Right ventricle myocardium superior (tissue), 1 donor: ENCODE measurements around the gene PCDHGC3. TPM values are rescaled to one million over a fixed set of nuclear protein-coding genes. Genes with fewer than 3 reads are reported as not detected.
A peak's percentile ranks its signal among the peaks of the same experiment; 100 is the strongest.

Source experiments
- ATAC-seq: fragments of 200-7000 bp; cut with Tn5 transposase; one replicate; pipeline ENCODE4 v1.9.1; 2020; ENCODE audit warnings: mild to moderate bottlenecking; ENCODE audit not compliant: poor library complexity
- DNase-seq: peaks from one replicate; pipeline ENCODE4 v3.0.0-alpha.2; 2020
- intact Hi-C: fragments of 100-400 bp; cut with DNase I; formaldehyde crosslinking; loops from one replicate; pipeline ENCODE4 v1.11.2; 2022
- total RNA-seq: library from RNA; stranded (reverse); fragmentation: NEBNext Ultra II Directional; extraction: Animal tissue kit (Norgen Biotek cat#: 25700); gene quantifications from one replicate; pipeline ENCODE4 v1.2.1, GENCODE V29; 2021
- donor health status: DM: no; HTN: yes; CAD: no; lungs with severe emphysema.

PCDHGC3 gene
- total RNA-seq, 1 donor from 2014 or later = 17.1 TPM

DNA sequence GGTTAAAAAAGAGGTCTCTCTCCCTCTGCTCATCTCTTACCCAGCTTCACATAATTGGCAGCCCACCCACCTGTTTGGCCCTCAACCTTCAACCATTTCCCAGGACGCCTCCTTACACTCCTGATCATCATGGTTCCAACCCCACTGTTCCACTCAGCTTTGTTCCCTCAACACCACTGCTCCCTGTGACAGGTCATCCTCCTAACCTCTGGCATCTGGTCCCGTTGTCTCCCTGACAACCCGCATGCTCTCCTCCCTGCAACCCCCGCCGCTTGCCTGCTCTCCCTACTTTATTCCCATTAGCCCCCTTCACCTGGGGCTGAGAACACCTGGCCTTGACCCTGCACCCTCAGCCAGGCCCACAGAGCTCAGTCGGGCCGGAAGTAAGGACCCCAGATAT lies 26.0 kb downstream of the PCDHGC3 start:
- no peak for ATAC-seq
- DNase-seq = no peak
- intact Hi-C loops = no loop called here

GRCh38 chr5:141503681-141504080 lies 27.9 kb downstream of the PCDHGC3 start:
- ATAC-seq = no peak
- intact Hi-C loops = no loop called here
- no peak for DNase-seq

GRCh38 chr5:141504216-141504615 lies 28.4 kb downstream of the PCDHGC3 start:
- intact Hi-C loops = no loop called here
- DNase-seq = no peak
- ATAC-seq = no peak

DNA sequence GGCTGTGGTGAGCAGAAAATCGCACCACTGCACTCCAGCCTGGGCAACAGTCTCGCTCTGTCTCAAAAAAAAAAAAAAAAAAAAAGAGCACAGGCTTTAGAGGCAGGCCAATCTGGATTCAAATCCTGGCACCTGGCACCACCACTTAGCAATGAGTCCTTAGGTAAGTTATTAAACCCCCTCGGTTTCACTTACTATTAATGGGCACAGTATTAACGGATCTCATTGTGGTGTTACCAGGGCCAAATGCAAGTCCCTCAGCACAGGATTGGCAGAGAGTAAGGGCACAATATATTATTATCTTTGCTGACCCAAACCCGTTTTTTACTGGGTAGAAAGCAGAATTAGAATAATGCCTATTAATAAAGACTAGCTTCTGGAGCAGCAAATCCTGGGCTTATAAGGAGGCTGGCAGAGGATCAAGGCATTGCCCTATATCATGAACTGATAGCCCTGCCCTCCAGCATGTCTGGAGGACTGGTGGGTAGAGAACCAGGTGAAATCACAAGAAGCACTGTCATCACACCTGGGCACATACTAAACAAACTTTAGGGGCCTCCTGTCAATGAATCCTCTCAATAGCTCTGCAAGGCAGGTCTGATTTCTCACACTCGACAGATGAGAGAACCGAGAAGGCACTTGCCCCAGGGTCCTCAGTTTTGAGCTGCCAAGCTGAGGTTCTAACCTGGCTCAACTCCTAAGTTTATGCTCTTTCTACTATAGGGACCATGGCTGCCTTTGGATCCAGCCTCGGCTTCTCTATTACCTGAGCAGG lies 30.8 kb downstream of the PCDHGC3 start:
- ATAC-seq (no peak), DNase-seq (no peak)
- intact Hi-C loops = no loop called here

GRCh38 chr5:141507387-141508091 lies 31.8 kb downstream of the PCDHGC3 start:
- peak; percentile 77 for DNase-seq
- intact Hi-C loops = no loop called here
- peak; percentile 49 for ATAC-seq

GRCh38 chr5:141508440-141508797 lies 32.7 kb downstream of the PCDHGC3 start:
- no peak for ATAC-seq
- intact Hi-C loops = no loop called here
- no peak for DNase-seq

DNA sequence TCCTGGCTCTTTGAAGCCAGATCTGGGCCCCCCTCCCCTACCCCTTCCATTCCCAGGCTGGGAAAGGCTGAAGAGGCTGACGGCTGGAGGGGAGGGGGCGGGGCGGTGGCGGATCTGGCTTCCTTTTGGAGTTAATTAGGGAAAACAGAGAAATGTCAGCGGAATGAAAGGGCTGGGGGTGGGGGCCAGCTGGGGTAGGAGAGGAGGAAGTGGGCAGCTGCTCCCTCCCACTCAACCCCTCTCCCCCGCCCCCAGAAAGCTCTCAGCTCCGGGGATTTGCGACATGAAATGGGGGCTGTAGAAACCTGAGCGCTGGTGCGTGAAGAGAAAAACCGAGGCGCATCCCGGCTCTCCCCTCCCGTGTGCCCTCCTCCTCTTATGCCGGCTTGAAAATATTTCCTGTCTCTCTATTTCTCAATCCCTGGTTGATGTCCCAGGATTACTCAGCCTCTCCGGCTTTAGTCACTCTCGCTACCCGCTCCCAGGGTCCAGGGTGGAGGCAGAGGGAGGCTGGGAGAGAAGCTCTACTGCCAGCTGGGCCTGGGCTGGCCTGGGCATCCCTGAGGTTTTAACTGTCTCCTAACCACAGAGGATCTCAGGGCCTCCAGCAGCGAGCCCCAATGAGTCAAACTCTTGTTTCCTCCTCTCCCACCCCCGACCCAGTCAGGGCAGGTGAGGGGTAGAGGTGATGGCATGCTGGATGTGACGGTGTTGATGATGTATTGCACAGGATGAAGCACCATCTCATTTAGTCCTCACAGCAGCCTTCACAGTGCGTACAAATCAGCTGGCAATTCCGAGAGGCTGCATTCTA lies 33.2 kb downstream of the PCDHGC3 start:
- intact Hi-C loops = no loop called here
- DNase-seq (peak; percentile 78), ATAC-seq (peak; percentile 43)

DNA sequence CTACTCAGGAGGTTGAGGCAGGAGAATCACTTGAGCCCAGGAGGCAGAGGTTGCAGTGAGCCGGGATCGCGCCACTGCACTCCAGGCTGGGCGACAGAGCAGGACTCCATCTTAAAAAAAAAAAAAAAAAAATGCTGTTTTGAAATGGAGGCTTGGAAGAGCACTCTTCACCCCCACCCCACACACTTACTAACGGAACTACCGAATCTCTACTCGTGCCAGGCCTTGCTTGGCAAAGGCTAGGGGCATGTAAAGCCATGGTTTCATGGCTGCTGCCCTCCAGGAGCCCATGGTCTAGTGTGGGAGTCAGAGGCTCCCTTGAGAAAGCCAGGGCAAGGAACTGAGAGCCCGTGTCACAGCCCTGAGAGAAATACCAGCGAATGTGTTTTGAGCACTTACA lies 34.4 kb downstream of the PCDHGC3 start:
- ATAC-seq = no peak
- DNase-seq = no peak
- intact Hi-C loops = no loop called here

DNA sequence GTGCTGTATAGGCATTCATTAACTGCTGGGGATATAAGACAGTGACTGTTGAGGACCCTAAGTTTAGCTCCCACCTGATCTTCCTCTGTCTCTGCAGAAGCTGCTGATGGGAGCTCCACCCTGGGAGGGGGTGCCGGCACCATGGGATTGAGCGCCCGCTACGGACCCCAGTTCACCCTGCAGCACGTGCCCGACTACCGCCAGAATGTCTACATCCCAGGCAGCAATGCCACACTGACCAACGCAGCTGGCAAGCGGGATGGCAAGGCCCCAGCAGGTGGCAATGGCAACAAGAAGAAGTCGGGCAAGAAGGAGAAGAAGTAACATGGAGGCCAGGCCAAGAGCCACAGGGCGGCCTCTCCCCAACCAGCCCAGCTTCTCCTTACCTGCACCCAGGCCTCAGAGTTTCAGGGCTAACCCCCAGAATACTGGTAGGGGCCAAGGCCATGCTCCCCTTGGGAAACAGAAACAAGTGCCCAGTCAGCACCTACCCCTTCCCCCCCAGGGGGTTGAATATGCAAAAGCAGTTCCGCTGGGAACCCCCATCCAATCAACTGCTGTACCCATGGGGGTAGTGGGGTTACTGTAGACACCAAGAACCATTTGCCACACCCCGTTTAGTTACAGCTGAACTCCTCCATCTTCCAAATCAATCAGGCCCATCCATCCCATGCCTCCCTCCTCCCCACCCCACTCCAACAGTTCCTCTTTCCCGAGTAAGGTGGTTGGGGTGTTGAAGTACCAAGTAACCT lies 35.3 kb downstream of the PCDHGC3 start:
- ATAC-seq (no peak), DNase-seq (no peak)
- intact Hi-C loops = no loop called here

DNA sequence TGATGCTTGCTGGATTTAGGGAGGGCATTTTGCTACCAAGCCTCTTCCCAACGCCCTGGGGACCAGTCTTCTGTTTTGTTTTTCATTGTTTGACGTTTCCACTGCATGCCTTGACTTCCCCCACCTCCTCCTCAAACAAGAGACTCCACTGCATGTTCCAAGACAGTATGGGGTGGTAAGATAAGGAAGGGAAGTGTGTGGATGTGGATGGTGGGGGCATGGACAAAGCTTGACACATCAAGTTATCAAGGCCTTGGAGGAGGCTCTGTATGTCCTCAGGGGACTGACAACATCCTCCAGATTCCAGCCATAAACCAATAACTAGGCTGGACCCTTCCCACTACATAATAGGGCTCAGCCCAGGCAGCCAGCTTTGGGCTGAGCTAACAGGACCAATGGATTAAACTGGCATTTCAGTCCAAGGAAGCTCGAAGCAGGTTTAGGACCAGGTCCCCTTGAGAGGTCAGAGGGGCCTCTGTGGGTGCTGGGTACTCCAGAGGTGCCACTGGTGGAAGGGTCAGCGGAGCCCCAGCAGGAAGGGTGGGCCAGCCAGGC lies 36.1 kb downstream of the PCDHGC3 start:
- intact Hi-C loops = loop anchor here (2.0 kb wide), 1 partner anchor 35 kb away; no protein-coding TSS in a partner anchor
- no peak for ATAC-seq
- DNase-seq = no peak

DNA sequence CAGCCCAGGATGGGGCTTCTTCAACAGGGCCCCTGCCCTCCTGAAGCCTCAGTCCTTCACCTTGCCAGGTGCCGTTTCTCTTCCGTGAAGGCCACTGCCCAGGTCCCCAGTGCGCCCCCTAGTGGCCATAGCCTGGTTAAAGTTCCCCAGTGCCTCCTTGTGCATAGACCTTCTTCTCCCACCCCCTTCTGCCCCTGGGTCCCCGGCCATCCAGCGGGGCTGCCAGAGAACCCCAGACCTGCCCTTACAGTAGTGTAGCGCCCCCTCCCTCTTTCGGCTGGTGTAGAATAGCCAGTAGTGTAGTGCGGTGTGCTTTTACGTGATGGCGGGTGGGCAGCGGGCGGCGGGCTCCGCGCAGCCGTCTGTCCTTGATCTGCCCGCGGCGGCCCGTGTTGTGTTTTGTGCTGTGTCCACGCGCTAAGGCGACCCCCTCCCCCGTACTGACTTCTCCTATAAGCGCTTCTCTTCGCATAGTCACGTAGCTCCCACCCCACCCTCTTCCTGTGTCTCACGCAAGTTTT lies 36.7 kb downstream of the PCDHGC3 start:
- DNase-seq = peak; percentile 89
- ATAC-seq = peak; percentile 43
- intact Hi-C loops = loop anchor here (2.0 kb wide), 1 partner anchor 36 kb away; no protein-coding TSS in a partner anchor

DNA sequence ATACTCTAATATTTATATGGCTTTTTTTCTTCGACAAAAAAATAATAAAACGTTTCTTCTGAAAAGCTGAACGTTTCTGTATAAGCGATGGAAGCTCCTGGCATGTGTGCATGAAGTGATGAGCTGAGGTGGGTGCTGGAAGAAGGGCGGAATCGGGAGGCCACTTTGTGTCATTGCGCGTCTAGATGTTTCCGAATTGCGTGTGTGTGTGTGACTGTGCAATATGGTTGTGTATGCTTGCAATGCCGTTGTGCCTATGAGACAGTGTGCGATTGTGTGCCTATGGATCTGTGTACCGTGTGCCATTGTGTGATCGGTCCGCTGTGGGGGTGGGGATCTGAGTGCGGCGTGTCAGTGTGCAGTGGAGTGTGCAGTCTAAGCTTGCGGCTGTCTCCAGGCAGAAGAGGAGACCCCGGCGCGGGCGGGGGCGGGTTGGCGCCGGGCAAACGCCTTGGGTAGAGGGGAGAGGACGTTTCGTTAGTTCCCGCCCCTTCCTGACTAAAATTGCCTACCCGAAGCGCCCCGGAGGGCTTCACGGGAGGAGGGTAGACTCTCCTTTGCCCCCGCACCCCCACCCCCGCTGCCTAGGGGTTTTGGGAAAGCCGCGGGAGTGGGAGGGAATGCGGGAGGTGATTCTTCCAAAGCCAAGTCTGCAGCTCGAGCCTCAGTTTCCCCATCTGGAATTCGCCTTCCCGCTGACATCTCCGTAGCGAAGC lies 37.3 kb downstream of the PCDHGC3 start:
- ATAC-seq (peak; percentile 31), DNase-seq (no peak)
- intact Hi-C loops = loop anchor here (2.0 kb wide), 1 partner anchor 36 kb away; no protein-coding TSS in a partner anchor

GRCh38 chr5:141513627-141514329 lies 38.0 kb downstream of the PCDHGC3 start:
- DNase-seq (peak; percentile 85), ATAC-seq (peak; percentile 66)
- intact Hi-C loops = loop anchor here (2.0 kb wide), 1 partner anchor 37 kb away; no protein-coding TSS in a partner anchor

GRCh38 chr5:141514330-141515133 lies 38.8 kb downstream of the PCDHGC3 start:
- DNase-seq (no peak), ATAC-seq (peak; percentile 4)
- intact Hi-C loops = no loop called here

DNA sequence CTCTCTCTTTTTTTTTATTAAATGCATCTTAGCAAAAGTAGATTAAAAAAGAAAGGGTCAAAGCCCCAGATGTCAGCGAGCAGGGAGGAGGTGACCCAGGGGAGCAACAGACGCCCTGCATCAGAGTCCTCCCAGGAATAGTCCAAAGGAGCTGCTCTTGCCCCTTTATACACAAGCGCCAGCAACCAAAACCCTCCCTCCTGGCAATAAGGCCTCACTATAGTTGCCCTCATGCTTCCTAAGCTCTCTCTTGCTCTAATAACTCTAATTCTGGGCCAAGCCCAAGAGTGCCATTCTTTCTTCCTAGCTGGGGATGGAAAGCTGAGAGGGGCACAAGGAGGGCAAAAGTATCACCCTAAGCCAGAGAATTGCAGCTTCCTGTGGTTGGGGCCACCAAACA lies 39.4 kb downstream of the PCDHGC3 start:
- ATAC-seq (no peak), DNase-seq (no peak)
- intact Hi-C loops = no loop called here
